Measurements from ENCODE around the gene UBR1.
"Not testable (repeated sequence)": the region's sequence is repeated elsewhere in the genome, so short reads cannot be mapped to it uniquely, and the experiment has no call there.

UBR1 gene

GRCh38 chr15:42903388-42904324 lies 202.2 kb downstream of the UBR1 start:
- DNase-seq, result no peak

GRCh38 chr15:42893911-42894310 lies 211.9 kb downstream of the UBR1 start:
- not testable (repeated sequence) for DNase-seq

Measured in inflammatory macrophage treated with lipopolysaccharide for 1 hour (primary cell).